Vagina (tissue), 2 donors: ENCODE measurements around the gene FAM78A.

Experiments used
- POLR2A ChIP-seq, 2 donors: fragments of 450-650 bp; IDR thresholded peaks; one replicate each; pipeline ENCODE4 v1.6.1; 2017; ENCODE audit warnings: antibody characterized with exemption in 2 of 2, mild to moderate bottlenecking in 2 of 2, moderate library complexity in 2 of 2
- POLR2AphosphoS5 ChIP-seq, 2 donors: sonication (generic); formaldehyde crosslinking; IDR thresholded peaks; one replicate each; pipeline ENCODE4 v1.9.0; 2017; ENCODE audit warnings: antibody characterized with exemption in 2 of 2, mild to moderate bottlenecking in 2 of 2, low read depth in 1 of 2; ENCODE audit not compliant: insufficient read depth in 1 of 2
- TF ChIP-seq, protein P1 (sequence below), 3 experiments: fragments of 450-650 bp in 2 of 3; fragments of 200-600 bp in 1 of 3; sonication (generic) in 1 of 3; IDR thresholded peaks; one replicate each; pipeline ENCODE4 v1.5.1; 2017 to 2019; ENCODE audit warnings: antibody characterized with exemption in 3 of 3, mild to moderate bottlenecking in 2 of 3, moderate library complexity in 2 of 3

DNA sequence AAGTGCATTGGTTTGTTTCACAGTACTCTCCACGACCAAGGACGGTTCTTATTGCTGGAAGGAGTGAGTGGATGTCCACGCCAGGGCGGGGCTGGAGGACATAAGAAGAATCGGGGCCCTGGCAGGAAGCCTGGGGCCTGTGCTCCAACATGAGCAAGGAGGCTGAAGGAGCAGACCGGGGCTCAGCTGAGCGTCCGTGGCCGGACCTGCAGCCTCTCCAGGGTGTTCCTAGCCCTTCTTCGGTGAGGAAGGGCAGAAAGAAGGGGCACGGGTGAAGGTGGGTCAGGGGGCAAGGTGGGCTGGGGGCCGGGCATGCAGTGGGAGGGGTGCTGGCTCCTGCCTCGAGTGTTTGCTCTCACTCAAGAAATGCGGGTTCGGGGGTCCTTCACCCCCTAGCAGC is 18.1 kb downstream of the FAM78A start:
- no peak for TF ChIP-seq POLR2AphosphoS5 (IDR thresholded peaks at IDR 0.05; ENCODE audit: insufficient read depth in 1 of 2, low read depth in 1 of 2)
- TF ChIP-seq, protein P1, sequence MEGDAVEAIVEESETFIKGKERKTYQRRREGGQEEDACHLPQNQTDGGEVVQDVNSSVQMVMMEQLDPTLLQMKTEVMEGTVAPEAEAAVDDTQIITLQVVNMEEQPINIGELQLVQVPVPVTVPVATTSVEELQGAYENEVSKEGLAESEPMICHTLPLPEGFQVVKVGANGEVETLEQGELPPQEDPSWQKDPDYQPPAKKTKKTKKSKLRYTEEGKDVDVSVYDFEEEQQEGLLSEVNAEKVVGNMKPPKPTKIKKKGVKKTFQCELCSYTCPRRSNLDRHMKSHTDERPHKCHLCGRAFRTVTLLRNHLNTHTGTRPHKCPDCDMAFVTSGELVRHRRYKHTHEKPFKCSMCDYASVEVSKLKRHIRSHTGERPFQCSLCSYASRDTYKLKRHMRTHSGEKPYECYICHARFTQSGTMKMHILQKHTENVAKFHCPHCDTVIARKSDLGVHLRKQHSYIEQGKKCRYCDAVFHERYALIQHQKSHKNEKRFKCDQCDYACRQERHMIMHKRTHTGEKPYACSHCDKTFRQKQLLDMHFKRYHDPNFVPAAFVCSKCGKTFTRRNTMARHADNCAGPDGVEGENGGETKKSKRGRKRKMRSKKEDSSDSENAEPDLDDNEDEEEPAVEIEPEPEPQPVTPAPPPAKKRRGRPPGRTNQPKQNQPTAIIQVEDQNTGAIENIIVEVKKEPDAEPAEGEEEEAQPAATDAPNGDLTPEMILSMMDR (IDR thresholded peaks at IDR 0.05), result no peak
- no peak for TF ChIP-seq POLR2A (IDR thresholded peaks at IDR 0.05)
